Activated CD4-positive, alpha-beta T cell treated with anti-CD3 and anti-CD28 coated beads, Interleukin-2, amount 10 ng/mL, durations not matched to agents 24 days and 14 days (primary cell): Measurements from ENCODE around the gene MIPEP. TPM values are rescaled to one million over a fixed set of nuclear protein-coding genes. Genes with fewer than 3 reads are reported as not detected.
A peak's percentile ranks its signal among the peaks of the same experiment; 100 is the strongest.

Source experiments
- DNase-seq: peaks from one replicate; pipeline ENCODE4 v3.0.0; 2022
- H3K27ac Mint-ChIP-seq: one replicate; pipeline ENCODE4 v1.8.0; 2022; ENCODE audit warnings: mild to moderate bottlenecking, mixed read lengths
- H3K27me3 Mint-ChIP-seq: one replicate; pipeline ENCODE4 v1.8.0; 2022; ENCODE audit warnings: mixed read lengths
- H3K36me3 Mint-ChIP-seq: one replicate; pipeline ENCODE4 v1.8.0; 2022; ENCODE audit warnings: low read depth, mild to moderate bottlenecking, mixed read lengths
- H3K4me1 Mint-ChIP-seq: one replicate; pipeline ENCODE4 v1.8.0; 2021; ENCODE audit warnings: mixed read lengths
- H3K4me3 Mint-ChIP-seq: one replicate; pipeline ENCODE4 v1.8.0; 2022; ENCODE audit warnings: mild to moderate bottlenecking, moderate library complexity, mixed read lengths
- H3K9me3 Mint-ChIP-seq: one replicate; pipeline ENCODE4 v1.8.0; 2021; ENCODE audit warnings: mixed read lengths
- intact Hi-C: fragments of 100-400 bp; cut with micrococcal nuclease; formaldehyde crosslinking; loops from one replicate; pipeline ENCODE4 v1.15.1; 2023
- total RNA-seq: library from RNA; stranded (reverse); gene quantifications from 2 replicates; pipeline ENCODE4 v1.2.3, GENCODE V29; 2022

MIPEP gene
- total RNA-seq, 1 donor from 2014 or later = 10.9 TPM

GRCh38 chr13:23699271-23699670 lies 189.9 kb downstream of the MIPEP start:
- H3K27ac Mint-ChIP-seq = no peak overlapping the region
- peaks cover 10% of the 10 kb centered on the region for H3K4me1 Mint-ChIP-seq
- intact Hi-C loops = loop anchor here (5.0 kb wide), 1 partner anchor 122 kb away; no protein-coding TSS in a partner anchor
- H3K9me3 Mint-ChIP-seq = no peaks in the 10 kb centered on the region
- DNase-seq = no peak
- H3K27me3 Mint-ChIP-seq = no peaks in the 10 kb centered on the region
- no peak overlapping the region for H3K4me3 Mint-ChIP-seq
- H3K36me3 Mint-ChIP-seq = no peaks in the 10 kb centered on the region

GRCh38 chr13:23697772-23698313 lies 191.4 kb downstream of the MIPEP start:
- Mint-ChIP-seq H3K27me3 (no peaks in the 10 kb centered on the region), H3K27ac (no peak overlapping the region), H3K4me3 (no peak overlapping the region), H3K36me3 (no peaks in the 10 kb centered on the region), H3K9me3 (no peaks in the 10 kb centered on the region), H3K4me1 (peaks cover 10% of the 10 kb centered on the region)
- intact Hi-C loops = loop anchor here (5.0 kb wide), 1 partner anchor 121 kb away; no protein-coding TSS in a partner anchor
- no peak for DNase-seq

- Mint-ChIP-seq H3K36me3 (no peaks in the 10 kb centered on the region), H3K9me3 (no peaks in the 10 kb centered on the region), H3K4me3 (no peak overlapping the region), H3K27ac (no peak overlapping the region), H3K4me1 (peaks cover 10% of the 10 kb centered on the region), H3K27me3 (peaks cover 3% of the 10 kb centered on the region)
- DNase-seq = no peak
- intact Hi-C loops = loop anchor here (5.0 kb wide), 1 partner anchor 119 kb away; no protein-coding TSS in a partner anchor
Measured at GRCh38 chr13:23696610-23697009, 192.6 kb downstream of the MIPEP start.

GRCh38 chr13:23695711-23696464 lies 193.3 kb downstream of the MIPEP start:
- H3K4me3 Mint-ChIP-seq = peak overlapping the region; percentile 80
- peaks cover 3% of the 10 kb centered on the region for H3K27me3 Mint-ChIP-seq
- H3K9me3 Mint-ChIP-seq = no peaks in the 10 kb centered on the region

GRCh38 chr13:23695196-23695595 lies 194.0 kb downstream of the MIPEP start:
- no peak for DNase-seq
- intact Hi-C loops = loop anchor here (5.0 kb wide), 1 partner anchor 118 kb away; no protein-coding TSS in a partner anchor
- Mint-ChIP-seq H3K4me1 (peaks cover 10% of the 10 kb centered on the region), H3K36me3 (no peaks in the 10 kb centered on the region), H3K4me3 (no peak overlapping the region), H3K27me3 (peaks cover 3% of the 10 kb centered on the region), H3K27ac (no peak overlapping the region), H3K9me3 (no peaks in the 10 kb centered on the region)

More at GRCh38 chr13:23695711-23696464, 193.3 kb downstream of the MIPEP start:
- Mint-ChIP-seq H3K4me1 (peaks cover 10% of the 10 kb centered on the region), H3K27ac (peak overlapping the region; percentile 91), H3K36me3 (no peaks in the 10 kb centered on the region)
- DNase-seq = peak; percentile 85
- intact Hi-C loops = loop anchor here (5.0 kb wide), 1 partner anchor 119 kb away; no protein-coding TSS in a partner anchor

GRCh38 chr13:23692816-23693215 lies 196.4 kb downstream of the MIPEP start:
- Mint-ChIP-seq H3K9me3 (no peaks in the 10 kb centered on the region), H3K4me3 (no peak overlapping the region), H3K4me1 (peaks cover 9% of the 10 kb centered on the region), H3K36me3 (no peaks in the 10 kb centered on the region), H3K27me3 (peaks cover 3% of the 10 kb centered on the region), H3K27ac (no peak overlapping the region)
- DNase-seq = no peak
- intact Hi-C loops = no loop called here

GRCh38 chr13:23690668-23691067 lies 198.5 kb downstream of the MIPEP start:
- Mint-ChIP-seq H3K27me3 (peaks cover 5% of the 10 kb centered on the region), H3K4me1 (peaks cover under 1% of the 10 kb centered on the region), H3K36me3 (no peaks in the 10 kb centered on the region), H3K27ac (no peak overlapping the region), H3K9me3 (no peaks in the 10 kb centered on the region), H3K4me3 (no peak overlapping the region)
- DNase-seq = no peak
- intact Hi-C loops = no loop called here

- Mint-ChIP-seq H3K4me1 (no peaks in the 10 kb centered on the region), H3K36me3 (no peaks in the 10 kb centered on the region), H3K9me3 (peaks cover 4% of the 10 kb centered on the region), H3K4me3 (no peak overlapping the region), H3K27me3 (peaks cover 9% of the 10 kb centered on the region), H3K27ac (no peak overlapping the region)
- no peak for DNase-seq
- intact Hi-C loops = no loop called here
Measured at GRCh38 chr13:23688336-23688735, 200.9 kb downstream of the MIPEP start.

GRCh38 chr13:23687614-23688013 lies 201.6 kb downstream of the MIPEP start:
- intact Hi-C loops = no loop called here
- H3K36me3 Mint-ChIP-seq = no peaks in the 10 kb centered on the region
- peaks cover 4% of the 10 kb centered on the region for H3K9me3 Mint-ChIP-seq
- no peak overlapping the region for H3K4me3 Mint-ChIP-seq
- no peak for DNase-seq
- no peak overlapping the region for H3K27ac Mint-ChIP-seq
- H3K27me3 Mint-ChIP-seq = peaks cover 7% of the 10 kb centered on the region
- H3K4me1 Mint-ChIP-seq = no peaks in the 10 kb centered on the region

- intact Hi-C loops = no loop called here
- H3K9me3 Mint-ChIP-seq = peaks cover 4% of the 10 kb centered on the region
Measured at GRCh38 chr13:23686948-23687347, 202.3 kb downstream of the MIPEP start.

GRCh38 chr13:23685416-23685815 lies 203.8 kb downstream of the MIPEP start:
- H3K9me3 Mint-ChIP-seq = peaks cover 4% of the 10 kb centered on the region
- intact Hi-C loops = no loop called here

More at GRCh38 chr13:23686948-23687347, 202.3 kb downstream of the MIPEP start:
- Mint-ChIP-seq H3K27me3 (peaks cover 5% of the 10 kb centered on the region), H3K4me3 (no peak overlapping the region), H3K4me1 (no peaks in the 10 kb centered on the region), H3K27ac (no peak overlapping the region), H3K36me3 (no peaks in the 10 kb centered on the region)
- no peak for DNase-seq

GRCh38 chr13:23684647-23685046 lies 204.6 kb downstream of the MIPEP start:
- Mint-ChIP-seq H3K27ac (no peak overlapping the region), H3K4me1 (no peaks in the 10 kb centered on the region), H3K36me3 (no peaks in the 10 kb centered on the region), H3K9me3 (peaks cover 4% of the 10 kb centered on the region), H3K27me3 (peaks cover 5% of the 10 kb centered on the region), H3K4me3 (no peak overlapping the region)
- intact Hi-C loops = no loop called here
- DNase-seq = no peak

More at GRCh38 chr13:23685416-23685815, 203.8 kb downstream of the MIPEP start:
- Mint-ChIP-seq H3K4me1 (no peaks in the 10 kb centered on the region), H3K27ac (no peak overlapping the region), H3K4me3 (no peak overlapping the region), H3K27me3 (peaks cover 5% of the 10 kb centered on the region), H3K36me3 (no peaks in the 10 kb centered on the region)
- no peak for DNase-seq

GRCh38 chr13:23683084-23683483 lies 206.1 kb downstream of the MIPEP start:
- Mint-ChIP-seq H3K27ac (no peak overlapping the region), H3K4me1 (peaks cover 9% of the 10 kb centered on the region), H3K27me3 (peaks cover 5% of the 10 kb centered on the region), H3K36me3 (no peaks in the 10 kb centered on the region), H3K9me3 (peaks cover 4% of the 10 kb centered on the region), H3K4me3 (no peak overlapping the region)
- DNase-seq = no peak
- intact Hi-C loops = no loop called here
